SU-DHL-6 (cell line): ENCODE measurements around the gene ERAP2.

ENCODE experiments used
- CTCF ChIP-seq: fragments of 200-600 bp; sonication (generic); IDR thresholded peaks from one replicate; pipeline ENCODE4 v1.5.1; 2017; ENCODE audit warnings: antibody characterized with exemption, mild to moderate bottlenecking, low read length, moderate library complexity; ENCODE audit not compliant: insufficient read depth, poor library complexity, severe bottlenecking
- EZH2phosphoT487 ChIP-seq: fragments of 200-600 bp; sonication (generic), shearing (Covaris generic); conservative IDR thresholded peaks from 2 replicates; pipeline ENCODE4 v1.6.1; 2018; ENCODE audit warnings: mild to moderate bottlenecking, antibody characterized with exemption, low read length, moderate library complexity, mixed read lengths

GRCh38 chr5:96934708-96935558, 58.6 kb downstream of the ERAP2 start:
- TF ChIP-seq CTCF = no peak
- no peak for TF ChIP-seq EZH2phosphoT487
